Transverse colon (tissue), 4 donors: ENCODE results near the gene NTRK3.

Source experiments
- CTCF ChIP-seq, 5 experiments: fragments of 200-600 bp in 3 of 5; fragments of 450-650 bp in 2 of 5; sonication (generic) in 3 of 5; IDR thresholded peaks; 1 replicate in 2 of 5; 2 replicates in 3 of 5; pipeline ENCODE4 v1.5.1; 2016 to 2017; ENCODE audit warnings: antibody characterized with exemption in 5 of 5, inconsistent platforms in 3 of 5, mild to moderate bottlenecking in 2 of 5, moderate library complexity in 1 of 5
- EP300 ChIP-seq: sonication (generic); formaldehyde crosslinking; IDR thresholded peaks from one replicate; pipeline ENCODE4 v1.6.1; 2017; ENCODE audit warnings: antibody characterized with exemption, low read depth
- POLR2A ChIP-seq: fragments of 450-650 bp; IDR thresholded peaks from one replicate; pipeline ENCODE4 v1.6.1; 2016; ENCODE audit warnings: antibody characterized with exemption, mild to moderate bottlenecking, moderate library complexity
- POLR2AphosphoS5 ChIP-seq, 3 donors: sonication (generic); formaldehyde crosslinking; IDR thresholded peaks; one replicate each; pipeline ENCODE4 v1.6.1; 2016; ENCODE audit warnings: antibody characterized with exemption in 3 of 3

- TF ChIP-seq POLR2AphosphoS5 (IDR thresholded peaks at IDR 0.05) (no peak), CTCF (IDR thresholded peaks at IDR 0.05) (no peak), POLR2A (no peak), EP300 (no peak)
Measured at GRCh38 chr15:88015228-88015860, 241.2 kb downstream of the NTRK3 start.
